A549 (cell line): ENCODE data around the gene SYTL1. TPM values are rescaled to one million over a fixed set of nuclear protein-coding genes. Genes with fewer than 3 reads are reported as not detected.

Experiments
- ATAC-seq, 2 experiments: fragments of 200-7000 bp in 1 of 2; fragments of >200 bp in 1 of 2; cut with Nextera tagmentation in 1 of 2; cut with Tn5 transposase in 1 of 2; 3 replicates each; pipeline versions ENCODE4 v1.8.0 to v1.9.1; 2018 to 2020; ENCODE audit warnings: mild to moderate bottlenecking in 1 of 2, moderate library complexity in 1 of 2
- CTCF ChIA-PET: fragments of 300-600 bp; sonication (Branson Sonifier 250); formaldehyde crosslinking; extraction: SDS; loops from one replicate; lab custom pipeline; 2021; ENCODE audit warnings: antibody characterized with exemption, inconsistent platforms; lab: Yijun Ruan, JAX
- POLR2A ChIA-PET: fragments of 350-600 bp; formaldehyde crosslinking; extraction: SDS; loops from one replicate; lab custom pipeline; 2021; ENCODE audit warnings: antibody characterized with exemption, inconsistent platforms; lab: Yijun Ruan, JAX
- DNase-seq, 2 experiments: peaks; one replicate each; pipeline versions ENCODE4 v3.0.0 to v3.0.0-alpha.2; 2011 to 2016; ENCODE audit warnings: low read depth in 1 of 2, low spot score in 1 of 2
- FAIRE-seq: peaks from 2 replicates; lab custom pipeline; 2011; peaks lifted over from hg19 to GRCh38; lab: Jason Lieb, UNC
- H3K27ac ChIP-seq, 2 experiments: fragments of >200 bp; sonication (Bioruptor Twin); formaldehyde crosslinking; 3 replicates each; pipeline ENCODE4 v1.5.1; 2016 to 2017
- H3K4me1 ChIP-seq: fragments of >200 bp; sonication (Bioruptor Twin); formaldehyde crosslinking; 3 replicates; pipeline ENCODE4 v1.6.1; 2016
- H3K4me2 ChIP-seq: fragments of >200 bp; sonication (Bioruptor Twin); formaldehyde crosslinking; 3 replicates; pipeline ENCODE4 v1.6.1; 2016
- H3K4me3 ChIP-seq: fragments of >200 bp; sonication (Bioruptor Twin); formaldehyde crosslinking; 3 replicates; pipeline ENCODE4 v1.5.1; 2016
- H3K9me3 ChIP-seq: fragments of >200 bp; sonication (Bioruptor Twin); formaldehyde crosslinking; 3 replicates; pipeline ENCODE4 v1.6.1; 2016
- ATOH8 ChIP-seq: fragments of 250-450 bp; sonication (Bioruptor Pico); IDR thresholded peaks from 2 replicates; pipeline ENCODE4 v1.5.0; 2020; ENCODE audit warnings: low read depth, mild to moderate bottlenecking, moderate library complexity
- BCL3 ChIP-seq: fragments of >200 bp; sonication (Bioruptor Twin); formaldehyde crosslinking; IDR thresholded peaks from 3 replicates; pipeline ENCODE4 v1.6.1; 2016
- CBX2 ChIP-seq: fragments of 200-600 bp; sonication (generic); IDR thresholded peaks from 2 replicates; pipeline ENCODE4 v1.6.1; 2016; ENCODE audit warnings: low read depth, mild to moderate bottlenecking, borderline replicate concordance
- CHD4 ChIP-seq: fragments of 200-600 bp; sonication (generic); IDR thresholded peaks from 2 replicates; pipeline ENCODE4 v1.6.1; 2016; ENCODE audit warnings: antibody characterized with exemption, mild to moderate bottlenecking, borderline replicate concordance
- E2F6 ChIP-seq: IDR thresholded peaks from 2 replicates; pipeline ENCODE4 v1.6.1; 2012; ENCODE audit warnings: low read depth, borderline replicate concordance
- EHMT2 ChIP-seq: fragments of 200-600 bp; sonication (generic); IDR thresholded peaks from 2 replicates; pipeline ENCODE4 v1.6.1; 2016; ENCODE audit warnings: antibody characterized with exemption, low read depth, mild to moderate bottlenecking, moderate library complexity
- ESRRA ChIP-seq: fragments of 150-350 bp; IDR thresholded peaks from 2 replicates; pipeline ENCODE4 v1.6.1; 2014; ENCODE audit warnings: mild to moderate bottlenecking, low read length, borderline replicate concordance
- FOSB ChIP-seq: fragments of 250-450 bp; sonication (Bioruptor Pico); IDR thresholded peaks from 2 replicates; pipeline ENCODE4 v1.5.0; 2020; ENCODE audit warnings: mild to moderate bottlenecking, moderate library complexity
- GATA3 ChIP-seq: IDR thresholded peaks from 2 replicates; pipeline ENCODE4 v1.6.1; 2012; ENCODE audit warnings: borderline replicate concordance
- HDAC2 ChIP-seq: fragments of 200-600 bp; sonication (generic); IDR thresholded peaks from 2 replicates; pipeline ENCODE4 v1.6.1; 2016
- HOXA7 ChIP-seq: fragments of 250-450 bp; sonication (Bioruptor Pico); IDR thresholded peaks from 2 replicates; pipeline ENCODE4 v1.5.0; 2020; ENCODE audit warnings: mild to moderate bottlenecking, moderate library complexity
- KDM1A ChIP-seq: fragments of 200-600 bp; sonication (generic); IDR thresholded peaks from 2 replicates; pipeline ENCODE4 v1.6.1; 2016; ENCODE audit warnings: low read depth, mild to moderate bottlenecking
- MAZ ChIP-seq: fragments of 150-350 bp; IDR thresholded peaks from 2 replicates; pipeline ENCODE4 v1.6.1; 2014; ENCODE audit warnings: antibody characterized with exemption, low read depth, low read length, borderline replicate concordance
- NFE2L2 ChIP-seq: fragments of 150-350 bp; conservative IDR thresholded peaks from 2 replicates; pipeline ENCODE4 v1.6.1; 2014; ENCODE audit warnings: low read length
- NR3C1 ChIP-seq: fragments of >200 bp; sonication (Bioruptor Twin); formaldehyde crosslinking; IDR thresholded peaks from 3 replicates; pipeline ENCODE4 v1.6.1; 2017
- PHF8 ChIP-seq: fragments of 200-600 bp; sonication (generic); IDR thresholded peaks from 2 replicates; pipeline ENCODE4 v1.6.1; 2016; ENCODE audit warnings: low read depth, mild to moderate bottlenecking, antibody characterized with exemption, moderate library complexity, borderline replicate concordance
- RCOR1 ChIP-seq: fragments of 150-350 bp; IDR thresholded peaks from 2 replicates; pipeline ENCODE4 v1.6.1; 2014; ENCODE audit warnings: antibody characterized with exemption, low read length, low read depth
- RFX5 ChIP-seq: fragments of 450-650 bp; IDR thresholded peaks from 2 replicates; pipeline ENCODE4 v1.7.1; 2014; ENCODE audit warnings: antibody characterized with exemption, mild to moderate bottlenecking, moderate library complexity
- SREBF2 ChIP-seq: fragments of 450-650 bp; IDR thresholded peaks from 2 replicates; pipeline ENCODE4 v1.6.1; 2014; ENCODE audit warnings: mild to moderate bottlenecking, moderate library complexity
- TFCP2L1 ChIP-seq: fragments of 250-450 bp; sonication (Bioruptor Pico); IDR thresholded peaks from 2 replicates; pipeline ENCODE4 v1.5.0; 2021; ENCODE audit warnings: mild to moderate bottlenecking
- USF2 ChIP-seq: fragments of 450-650 bp; IDR thresholded peaks from 2 replicates; pipeline ENCODE4 v1.6.1; 2014; ENCODE audit warnings: antibody characterized with exemption
- WGBS: methylation state at CpG from one replicate; pipeline ENCODE4 v1.1.6; 2017; ENCODE audit errors: missing lambda C conversion rate; 5-methylcytosine and 5-hydroxymethylcytosine counted together
- polyA plus RNA-seq, 4 experiments: library from polyadenylated mRNA; depleted of rRNA in 3 of 4; stranded (reverse); fragments of >200 nt; fragmentation: RNase III in 1 of 4; extraction: RNeasy Plus Mini Kit Qiagen cat#74134 plus additional on column Dnase treatment in 1 of 4; gene quantifications; 2 replicates in 3 of 4; 3 replicates in 1 of 4; pipeline ENCODE4 v1.2.3, GENCODE V29; 2011 to 2017
- TF ChIP-seq, protein P1 (sequence below): IDR thresholded peaks from 2 replicates; pipeline ENCODE4 v1.6.1; 2012

The SYTL1 gene
- polyA plus RNA-seq, 2 of the 4 experiments (the other 2 are of a cell fraction) = 0.76 to 0.80 TPM

DNA sequence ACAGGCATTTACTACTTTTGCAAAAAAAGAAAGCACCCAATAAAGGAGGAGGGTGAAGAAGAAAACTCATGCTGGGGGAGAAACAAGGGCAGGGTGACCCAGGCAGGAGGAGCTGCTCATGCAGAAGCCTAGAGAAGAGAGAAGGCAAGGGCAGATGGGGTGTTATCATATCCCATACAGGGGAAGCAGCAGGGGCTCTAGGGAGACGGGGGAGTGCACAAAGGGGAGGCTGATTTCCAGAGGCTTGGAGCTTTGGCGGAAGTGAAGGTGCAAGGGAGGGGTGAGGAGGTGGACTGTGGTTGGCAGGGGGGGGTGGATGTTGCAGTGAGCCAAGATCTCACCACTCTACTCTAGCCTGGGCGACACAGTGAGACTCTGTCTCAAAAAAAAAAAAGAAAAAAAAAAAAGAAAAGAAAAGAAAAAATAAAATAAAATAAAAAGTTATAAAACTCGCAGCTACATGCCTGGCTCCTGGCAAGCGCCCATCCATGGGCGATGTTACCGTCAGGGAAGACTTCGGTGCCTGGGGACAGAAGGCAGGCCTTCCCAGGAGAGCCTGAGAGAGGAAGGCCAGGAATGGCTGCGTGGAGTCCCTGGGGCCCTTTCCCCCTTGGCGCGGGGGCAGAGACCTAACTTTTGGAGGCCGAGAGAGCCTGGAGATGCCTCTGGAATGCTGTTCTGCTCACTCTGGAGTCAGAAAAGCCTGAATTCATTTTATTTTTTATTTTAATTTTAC is 36.1 kb downstream of the SYTL1 start:
- Histone ChIP-seq H3K4me3 (no peak overlapping the region), H3K4me2 (no peak overlapping the region), H3K4me1 (no peaks in the 10 kb centered on the region), H3K9me3 (no peaks in the 10 kb centered on the region), H3K27ac (no peak overlapping the region)
- ChIA-PET CTCF (interaction anchor here (0.6 to 1.7 kb wide), 9 partner anchors 9 to 942 kb away, joined by 3 to 10 read pairs (median 3); partner anchors contain the start of gene MAP3K6), POLR2A (interaction anchor here (0.6 kb wide), 2 partner anchors 12 to 285 kb away, joined by 3 to 6 read pairs; no protein-coding TSS in a partner anchor)
- TF ChIP-seq KDM1A = no peak
- TF ChIP-seq ATOH8 (CRISPR knock-in tag) = no peak
- TF ChIP-seq HOXA7 (CRISPR knock-in tag) = no peak
- TF ChIP-seq E2F6 = no peak
- TF ChIP-seq ESRRA = no peak
- no peak for TF ChIP-seq HDAC2
- TF ChIP-seq NR3C1 = no peak
- no peak for TF ChIP-seq PHF8
- no peak for TF ChIP-seq USF2
- TF ChIP-seq SREBF2 = no peak
- no peak for TF ChIP-seq CBX2
- no peak for TF ChIP-seq GATA3
- TF ChIP-seq RFX5 = no peak
- TF ChIP-seq TFCP2L1 = no peak
- no peak for TF ChIP-seq BCL3
- TF ChIP-seq CHD4 = no peak
- no peak for ATAC-seq
- FAIRE-seq = no peak
- 87% methylated on average over 12 of the region's 12 CpGs for WGBS
- no peak for DNase-seq

GRCh38 chr1:27379564-27380122 is 37.8 kb downstream of the SYTL1 start:
- DNase-seq = no peak

More at GRCh38 chr1:27379564-27380122, 37.8 kb downstream of the SYTL1 start:
- ATAC-seq = no peak; a peak in 1 of 6 replicates
- Histone ChIP-seq H3K4me3 (no peak overlapping the region), H3K4me2 (no peak overlapping the region), H3K9me3 (no peaks in the 10 kb centered on the region), H3K4me1 (no peaks in the 10 kb centered on the region), H3K27ac (no peak overlapping the region)
- CTCF ChIA-PET = interaction anchor here (0.8 to 1.9 kb wide), 3 partner anchors 11 to 16 kb away, joined by 3 to 5 read pairs (median 3); partner anchors contain the start of gene MAP3K6
- 78% methylated on average over 2 of the region's 11 CpGs for WGBS
- POLR2A ChIA-PET = interaction anchor here (0.6 kb wide), 1 partner anchor 189 kb away, joined by 3 read pairs; no protein-coding TSS in a partner anchor
- no peak for FAIRE-seq
- TF ChIP-seq EHMT2 = no peak
- TF ChIP-seq HDAC2 = no peak
- TF ChIP-seq, protein P1, sequence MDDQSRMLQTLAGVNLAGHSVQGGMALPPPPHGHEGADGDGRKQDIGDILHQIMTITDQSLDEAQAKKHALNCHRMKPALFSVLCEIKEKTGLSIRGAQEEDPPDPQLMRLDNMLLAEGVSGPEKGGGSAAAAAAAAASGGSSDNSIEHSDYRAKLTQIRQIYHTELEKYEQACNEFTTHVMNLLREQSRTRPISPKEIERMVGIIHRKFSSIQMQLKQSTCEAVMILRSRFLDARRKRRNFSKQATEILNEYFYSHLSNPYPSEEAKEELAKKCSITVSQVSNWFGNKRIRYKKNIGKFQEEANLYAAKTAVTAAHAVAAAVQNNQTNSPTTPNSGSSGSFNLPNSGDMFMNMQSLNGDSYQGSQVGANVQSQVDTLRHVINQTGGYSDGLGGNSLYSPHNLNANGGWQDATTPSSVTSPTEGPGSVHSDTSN = no peak
- TF ChIP-seq MAZ = no peak
- no peak for TF ChIP-seq NFE2L2
- TF ChIP-seq PHF8 = no peak
- TF ChIP-seq NR3C1 = no peak
- no peak for TF ChIP-seq RCOR1
- no peak for TF ChIP-seq TFCP2L1
- TF ChIP-seq USF2 = no peak
- TF ChIP-seq CHD4 = no peak
- no peak for TF ChIP-seq BCL3
- TF ChIP-seq FOSB = no peak
